Fibroblast of peridontal ligament (primary cell): ENCODE data around the gene POTEJ.
"Not testable (repeated sequence)": the region's sequence is repeated elsewhere in the genome, so short reads cannot be mapped to it uniquely, and the experiment has no call there.

ENCODE experiments used
- DNase-seq: peaks from one replicate; pipeline ENCODE4 v3.0.0-alpha.2; 2010; ENCODE audit errors: extremely low read depth

Gene POTEJ

GRCh38 chr2:130611140-130611539 is at the start of gene POTEJ:
Gene POTEJ (plus strand): TSS chr2:130611440. CDS start chr2:130611533, 93 bp downstream.
- DNase-seq = not testable (repeated sequence)

- not testable (repeated sequence) for DNase-seq
These were observed 45.1 kb upstream of the POTEJ start for GRCh38 chr2:130566165-130566564.

- not testable (repeated sequence) for DNase-seq
These were observed 39.3 kb upstream of the POTEJ start for GRCh38 chr2:130571929-130572328.

GRCh38 chr2:130574230-130574629 is 37.0 kb upstream of the POTEJ start:
- not testable (repeated sequence) for DNase-seq

- not testable (repeated sequence) for DNase-seq
These were observed 34.9 kb upstream of the POTEJ start for GRCh38 chr2:130576209-130576784.

GRCh38 chr2:130577559-130577958 is 33.7 kb upstream of the POTEJ start:
- DNase-seq = not testable (repeated sequence)

GRCh38 chr2:130579121-130579520 is 32.1 kb upstream of the POTEJ start:
- not testable (repeated sequence) for DNase-seq

- DNase-seq = not testable (repeated sequence)
These were observed 29.7 kb upstream of the POTEJ start for GRCh38 chr2:130581491-130581890.

- not testable (repeated sequence) for DNase-seq
These were observed 28.3 kb upstream of the POTEJ start for GRCh38 chr2:130582970-130583369.

GRCh38 chr2:130583582-130583981 is 27.7 kb upstream of the POTEJ start:
- not testable (repeated sequence) for DNase-seq

- not testable (repeated sequence) for DNase-seq
These were observed 26.5 kb upstream of the POTEJ start for GRCh38 chr2:130584726-130585125.

- DNase-seq = not testable (repeated sequence)
These were observed 22.4 kb upstream of the POTEJ start for GRCh38 chr2:130588688-130589458.

GRCh38 chr2:130590170-130590841 is 20.9 kb upstream of the POTEJ start:
- DNase-seq = not testable (repeated sequence)

- not testable (repeated sequence) for DNase-seq
These were observed 20.3 kb upstream of the POTEJ start for GRCh38 chr2:130590842-130591359.

- not testable (repeated sequence) for DNase-seq
These were observed 18.3 kb upstream of the POTEJ start for GRCh38 chr2:130592791-130593414.

- not testable (repeated sequence) for DNase-seq
These were observed 17.2 kb upstream of the POTEJ start for GRCh38 chr2:130594011-130594410.

GRCh38 chr2:130596757-130597156 is 14.5 kb upstream of the POTEJ start:
- not testable (repeated sequence) for DNase-seq

- not testable (repeated sequence) for DNase-seq
These were observed 13.2 kb upstream of the POTEJ start for GRCh38 chr2:130597994-130598393.

GRCh38 chr2:130598463-130598862 is 12.8 kb upstream of the POTEJ start:
- DNase-seq = not testable (repeated sequence)

- DNase-seq = not testable (repeated sequence)
These were observed 11.8 kb upstream of the POTEJ start, which contains the start of gene CFC1 for GRCh38 chr2:130599393-130599792. Gene CFC1 (minus strand): TSS chr2:130599575. CDS start chr2:130599287, 288 bp downstream.

GRCh38 chr2:130599926-130600325 is 11.3 kb upstream of the POTEJ start:
- DNase-seq = not testable (repeated sequence)
